HUES48 (cell line): Measurements from ENCODE around the gene GLT6D1.

ENCODE experiments used
- H3K27ac ChIP-seq: one replicate; pipeline ENCODE4 v1.7.0; 2013; ENCODE audit warnings: low read depth, low read length, inconsistent platforms
- H3K27me3 ChIP-seq: 2 replicates; pipeline ENCODE4 v1.6.1; 2013; ENCODE audit warnings: mild to moderate bottlenecking, low read length; ENCODE audit not compliant: control insufficient read depth, insufficient read depth
- H3K36me3 ChIP-seq: 2 replicates; pipeline ENCODE4 v1.6.1; 2013; ENCODE audit warnings: low read length; ENCODE audit not compliant: control insufficient read depth, insufficient read depth
- H3K4me1 ChIP-seq: 2 replicates; pipeline ENCODE4 v1.6.1; 2013; ENCODE audit warnings: mild to moderate bottlenecking, low read length; ENCODE audit not compliant: control insufficient read depth, insufficient read depth
- H3K4me3 ChIP-seq: 2 replicates; pipeline ENCODE4 v1.5.1; 2013; ENCODE audit warnings: mild to moderate bottlenecking, low read depth, low read length
- H3K9ac ChIP-seq: 2 replicates; pipeline ENCODE4 v1.6.1; 2013; ENCODE audit warnings: mild to moderate bottlenecking, low read depth, low read length, moderate library complexity
- H3K9me3 ChIP-seq: 2 replicates; pipeline ENCODE4 v1.6.1; 2013; ENCODE audit warnings: low read length; ENCODE audit not compliant: control insufficient read depth, insufficient read depth

Gene GLT6D1

GRCh38 chr9:135607401-135608293 is 31.7 kb downstream of the GLT6D1 start:
- H3K4me1 ChIP-seq, result no peaks in the 10 kb centered on the region
- no peak overlapping the region for H3K4me3 ChIP-seq
- no peaks in the 10 kb centered on the region for H3K36me3 ChIP-seq
- no peak overlapping the region for H3K9ac ChIP-seq
- no peaks in the 10 kb centered on the region for H3K27me3 ChIP-seq
- H3K9me3 ChIP-seq, result peaks cover 5% of the 10 kb centered on the region
- H3K27ac ChIP-seq, result no peak overlapping the region

DNA sequence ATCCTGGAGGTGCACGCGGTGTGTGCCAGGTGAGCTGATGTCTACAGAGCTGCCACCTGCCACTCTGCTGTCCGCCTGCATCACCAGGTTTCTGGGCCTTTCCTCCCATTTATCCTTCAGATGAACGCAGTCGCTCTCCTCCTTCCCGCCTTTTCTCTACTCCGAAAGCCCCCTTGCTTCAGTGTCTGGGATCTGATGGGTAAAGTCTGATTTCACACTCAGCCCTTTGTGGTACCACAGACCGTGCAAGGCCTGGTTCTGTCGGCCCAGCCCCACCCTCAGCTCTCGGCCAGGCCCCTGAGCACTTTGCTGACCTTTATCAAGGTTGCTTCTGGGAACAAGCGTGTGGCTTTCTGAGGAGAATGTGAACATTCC is 32.5 kb downstream of the GLT6D1 start:
- H3K9me3 ChIP-seq, result peaks cover 5% of the 10 kb centered on the region

GRCh38 chr9:135605238-135605781 is 34.0 kb downstream of the GLT6D1 start:
- Histone ChIP-seq H3K9ac (no peak overlapping the region), H3K36me3 (no peaks in the 10 kb centered on the region), H3K4me1 (no peaks in the 10 kb centered on the region), H3K9me3 (no peaks in the 10 kb centered on the region; the same call in 1 of the 2 replicates), H3K27ac (no peak overlapping the region), H3K27me3 (no peaks in the 10 kb centered on the region), H3K4me3 (no peak overlapping the region)

More for the DNA sequence above, 32.5 kb downstream of the GLT6D1 start:
- Histone ChIP-seq H3K36me3 (no peaks in the 10 kb centered on the region), H3K27ac (no peak overlapping the region), H3K4me3 (no peak overlapping the region), H3K27me3 (no peaks in the 10 kb centered on the region), H3K9ac (no peak overlapping the region), H3K4me1 (no peaks in the 10 kb centered on the region)

- no peaks in the 10 kb centered on the region for H3K9me3 ChIP-seq
- no peak overlapping the region for H3K27ac ChIP-seq
- H3K4me1 ChIP-seq, result no peaks in the 10 kb centered on the region
- no peaks in the 10 kb centered on the region for H3K27me3 ChIP-seq
- no peak overlapping the region for H3K4me3 ChIP-seq
- no peaks in the 10 kb centered on the region for H3K36me3 ChIP-seq
- no peak overlapping the region for H3K9ac ChIP-seq
Measured at GRCh38 chr9:135604437-135605237, 34.7 kb downstream of the GLT6D1 start.

DNA sequence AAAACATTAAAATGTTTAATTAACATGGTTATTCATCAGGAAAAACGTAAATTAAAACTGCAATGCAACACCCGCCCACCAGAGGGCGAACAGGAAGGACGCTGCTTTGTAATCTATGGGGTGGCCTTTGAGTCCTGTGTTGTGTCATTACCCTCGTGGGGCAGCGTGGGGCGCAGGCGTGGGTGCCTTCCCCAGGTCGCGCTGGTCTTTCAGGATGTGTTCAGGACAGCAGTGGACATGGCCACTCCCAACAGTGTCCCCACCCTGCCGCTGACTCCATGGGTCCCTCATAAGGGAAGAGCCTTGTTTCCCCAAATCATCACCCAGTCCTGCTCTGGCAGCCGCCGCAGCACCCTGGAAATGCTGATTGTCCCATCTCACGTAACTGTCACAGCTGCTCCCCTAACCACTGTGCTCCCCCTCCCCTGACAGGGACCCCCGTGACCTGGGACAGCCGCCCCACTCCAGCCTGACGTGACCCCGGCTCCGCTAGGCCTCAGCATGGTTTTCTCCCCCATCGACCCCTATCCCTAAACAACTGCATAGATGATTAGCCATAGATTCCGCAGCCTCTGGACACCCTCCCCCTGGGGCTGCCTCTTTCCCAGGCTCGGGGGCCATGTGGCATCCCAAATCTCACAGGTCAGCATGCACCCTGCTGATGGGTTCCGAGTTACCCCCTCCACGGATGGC is 36.4 kb downstream of the GLT6D1 start:
- Histone ChIP-seq H3K36me3 (no peaks in the 10 kb centered on the region), H3K9ac (no peak overlapping the region), H3K4me3 (no peak overlapping the region), H3K27ac (no peak overlapping the region), H3K27me3 (no peaks in the 10 kb centered on the region), H3K9me3 (no peaks in the 10 kb centered on the region), H3K4me1 (no peaks in the 10 kb centered on the region)

DNA sequence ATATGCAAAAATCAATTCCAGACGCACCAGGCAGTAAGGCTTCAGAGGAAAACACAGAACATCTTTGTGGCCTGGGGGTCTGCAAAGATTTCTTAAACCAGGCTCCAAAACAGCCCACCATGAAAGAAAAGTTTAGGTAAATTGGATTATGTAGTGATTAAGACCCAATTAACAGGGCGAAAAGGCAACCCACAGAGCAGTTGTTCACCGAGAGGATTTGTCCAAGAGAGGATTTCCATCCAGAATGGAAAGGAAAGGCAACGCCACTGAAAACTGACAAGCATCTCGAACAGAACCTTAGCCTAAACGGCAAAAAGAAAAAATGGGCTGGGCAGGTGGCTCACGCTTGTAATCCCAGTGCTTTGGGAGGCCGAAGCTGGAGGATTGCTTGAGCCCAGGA is 37.4 kb downstream of the GLT6D1 start:
- Histone ChIP-seq H3K27ac (no peak overlapping the region), H3K4me3 (no peak overlapping the region), H3K9ac (no peak overlapping the region), H3K9me3 (no peaks in the 10 kb centered on the region), H3K27me3 (no peaks in the 10 kb centered on the region), H3K36me3 (no peaks in the 10 kb centered on the region), H3K4me1 (no peaks in the 10 kb centered on the region)

GRCh38 chr9:135600296-135600817 is 39.0 kb downstream of the GLT6D1 start:
- H3K4me1 ChIP-seq, result no peaks in the 10 kb centered on the region
- no peaks in the 10 kb centered on the region for H3K9me3 ChIP-seq
- H3K9ac ChIP-seq, result no peak overlapping the region
- no peak overlapping the region for H3K27ac ChIP-seq
- H3K36me3 ChIP-seq, result no peaks in the 10 kb centered on the region
- no peaks in the 10 kb centered on the region for H3K27me3 ChIP-seq
- no peak overlapping the region for H3K4me3 ChIP-seq

DNA sequence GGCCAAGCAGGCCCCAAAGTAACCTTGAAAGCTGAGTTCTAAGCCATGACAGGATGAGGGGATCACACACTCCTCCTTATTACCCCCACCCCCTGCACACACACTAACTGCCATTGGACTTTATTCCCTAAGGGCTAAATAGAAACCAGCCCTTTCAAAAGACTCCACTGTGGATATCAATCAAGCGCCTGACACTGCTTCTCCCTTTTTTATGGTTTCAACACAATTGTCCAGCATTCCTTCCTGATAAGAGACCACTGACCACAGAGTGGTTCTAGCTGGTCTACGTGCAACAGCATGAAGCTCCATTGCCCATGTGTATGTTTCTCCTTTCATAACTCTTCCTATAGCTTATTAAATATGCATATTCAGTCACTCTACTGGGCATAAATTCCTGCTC is 43.1 kb downstream of the GLT6D1 start:
- Histone ChIP-seq H3K4me3 (no peak overlapping the region), H3K36me3 (no peaks in the 10 kb centered on the region), H3K9me3 (no peaks in the 10 kb centered on the region), H3K4me1 (no peaks in the 10 kb centered on the region), H3K27me3 (no peaks in the 10 kb centered on the region), H3K27ac (no peak overlapping the region), H3K9ac (no peak overlapping the region)

- no peaks in the 10 kb centered on the region for H3K4me1 ChIP-seq
- no peaks in the 10 kb centered on the region for H3K27me3 ChIP-seq
- H3K27ac ChIP-seq, result no peak overlapping the region
- H3K36me3 ChIP-seq, result no peaks in the 10 kb centered on the region
- no peak overlapping the region for H3K4me3 ChIP-seq
- H3K9me3 ChIP-seq, result no peaks in the 10 kb centered on the region
- no peak overlapping the region for H3K9ac ChIP-seq
Measured at GRCh38 chr9:135592625-135593024, 46.7 kb downstream of the GLT6D1 start.

GRCh38 chr9:135592331-135592590 is 47.1 kb downstream of the GLT6D1 start:
- H3K27ac ChIP-seq, result no peak overlapping the region
- no peaks in the 10 kb centered on the region for H3K9me3 ChIP-seq
- no peak overlapping the region for H3K4me3 ChIP-seq
- no peaks in the 10 kb centered on the region for H3K27me3 ChIP-seq
- H3K9ac ChIP-seq, result no peak overlapping the region
- H3K4me1 ChIP-seq, result no peaks in the 10 kb centered on the region
- H3K36me3 ChIP-seq, result no peaks in the 10 kb centered on the region
